ENCODE measurements around the gene MTMR10.

DNA sequence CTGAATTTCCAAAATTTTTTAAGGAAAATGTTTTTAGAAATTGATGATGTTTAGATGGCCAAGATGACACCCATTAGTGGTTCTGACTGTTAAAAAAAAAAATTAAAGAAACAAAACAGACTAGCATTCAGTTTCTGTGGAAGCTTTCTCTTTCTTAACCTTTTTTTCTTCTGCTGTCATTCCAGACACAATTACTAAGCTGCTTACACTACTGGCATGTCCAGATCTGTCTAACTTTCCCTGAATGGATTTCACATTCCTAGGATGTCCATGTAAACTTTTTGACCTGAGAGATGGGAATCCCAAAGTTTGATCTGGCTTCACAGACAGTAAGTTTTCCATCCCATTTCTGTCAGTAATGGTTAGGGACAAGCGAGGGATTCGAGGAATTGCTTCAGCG lies 10.3 kb upstream of the MTMR10 start:
- TF ChIP-seq, protein P1, sequence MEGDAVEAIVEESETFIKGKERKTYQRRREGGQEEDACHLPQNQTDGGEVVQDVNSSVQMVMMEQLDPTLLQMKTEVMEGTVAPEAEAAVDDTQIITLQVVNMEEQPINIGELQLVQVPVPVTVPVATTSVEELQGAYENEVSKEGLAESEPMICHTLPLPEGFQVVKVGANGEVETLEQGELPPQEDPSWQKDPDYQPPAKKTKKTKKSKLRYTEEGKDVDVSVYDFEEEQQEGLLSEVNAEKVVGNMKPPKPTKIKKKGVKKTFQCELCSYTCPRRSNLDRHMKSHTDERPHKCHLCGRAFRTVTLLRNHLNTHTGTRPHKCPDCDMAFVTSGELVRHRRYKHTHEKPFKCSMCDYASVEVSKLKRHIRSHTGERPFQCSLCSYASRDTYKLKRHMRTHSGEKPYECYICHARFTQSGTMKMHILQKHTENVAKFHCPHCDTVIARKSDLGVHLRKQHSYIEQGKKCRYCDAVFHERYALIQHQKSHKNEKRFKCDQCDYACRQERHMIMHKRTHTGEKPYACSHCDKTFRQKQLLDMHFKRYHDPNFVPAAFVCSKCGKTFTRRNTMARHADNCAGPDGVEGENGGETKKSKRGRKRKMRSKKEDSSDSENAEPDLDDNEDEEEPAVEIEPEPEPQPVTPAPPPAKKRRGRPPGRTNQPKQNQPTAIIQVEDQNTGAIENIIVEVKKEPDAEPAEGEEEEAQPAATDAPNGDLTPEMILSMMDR (conservative IDR thresholded peaks at IDR 0.05; ENCODE audit: low read depth, low read length): no peak
- TF ChIP-seq, protein P2, sequence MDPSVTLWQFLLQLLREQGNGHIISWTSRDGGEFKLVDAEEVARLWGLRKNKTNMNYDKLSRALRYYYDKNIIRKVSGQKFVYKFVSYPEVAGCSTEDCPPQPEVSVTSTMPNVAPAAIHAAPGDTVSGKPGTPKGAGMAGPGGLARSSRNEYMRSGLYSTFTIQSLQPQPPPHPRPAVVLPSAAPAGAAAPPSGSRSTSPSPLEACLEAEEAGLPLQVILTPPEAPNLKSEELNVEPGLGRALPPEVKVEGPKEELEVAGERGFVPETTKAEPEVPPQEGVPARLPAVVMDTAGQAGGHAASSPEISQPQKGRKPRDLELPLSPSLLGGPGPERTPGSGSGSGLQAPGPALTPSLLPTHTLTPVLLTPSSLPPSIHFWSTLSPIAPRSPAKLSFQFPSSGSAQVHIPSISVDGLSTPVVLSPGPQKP (IDR thresholded peaks at IDR 0.05; ENCODE audit: borderline replicate concordance, low read depth, low read length): no peak
- no peak for TF ChIP-seq CEBPB (IDR thresholded peaks at IDR 0.05; ENCODE audit: low read depth, low read length)
